SK-N-SH (cell line): Measurements from ENCODE around the gene PHLPP1.

Experiments
- CTCF ChIP-seq: fragments of 200-600 bp; sonication (generic); IDR thresholded peaks from 2 replicates; pipeline ENCODE4 v1.6.1; 2017; ENCODE audit warnings: antibody characterized with exemption, mild to moderate bottlenecking, moderate library complexity
- EP300 ChIP-seq, 2 experiments: IDR thresholded peaks; 2 replicates each; pipeline versions ENCODE4 v1.4.0 to v1.6.1; 2012; ENCODE audit warnings: borderline replicate concordance in 1 of 2, low read depth in 1 of 2, low read length in 1 of 2
- EZH2phosphoT487 ChIP-seq: fragments of 200-600 bp; sonication (generic); IDR thresholded peaks from 2 replicates; pipeline ENCODE4 v1.6.1; 2017; ENCODE audit warnings: low read depth, mixed run types, mild to moderate bottlenecking, antibody characterized with exemption, moderate library complexity, borderline replicate concordance
- GABPA ChIP-seq: IDR thresholded peaks from 2 replicates; pipeline ENCODE4 v1.4.0; 2012; ENCODE audit warnings: low read depth, mild to moderate bottlenecking
- JUND ChIP-seq: IDR thresholded peaks from 2 replicates; pipeline ENCODE4 v1.4.0; 2012
- MAX ChIP-seq: IDR thresholded peaks from 2 replicates; pipeline ENCODE4 v1.4.0; 2012; ENCODE audit warnings: low read depth
- MXI1 ChIP-seq: IDR thresholded peaks from 2 replicates; pipeline ENCODE4 v1.6.1; 2012; ENCODE audit warnings: mild to moderate bottlenecking, low read depth, low read length, improper control_type of control experiment
- PBX3 ChIP-seq: IDR thresholded peaks from 2 replicates; pipeline ENCODE4; 2012
- POLR2AphosphoS5 ChIP-seq: IDR thresholded peaks from 2 replicates; pipeline ENCODE4 v1.6.1; 2012; ENCODE audit warnings: low read depth, low read length
- REST ChIP-seq: IDR thresholded peaks from 2 replicates; pipeline ENCODE4 v1.6.1; 2012; ENCODE audit warnings: mild to moderate bottlenecking, low read depth, low read length, moderate library complexity
- TAF1 ChIP-seq: IDR thresholded peaks from 2 replicates; pipeline ENCODE4 v1.6.1; 2012; ENCODE audit warnings: low read depth, mild to moderate bottlenecking, low read length, moderate library complexity, borderline replicate concordance
- TEAD4 ChIP-seq: IDR thresholded peaks from 2 replicates; pipeline ENCODE4 v1.4.0; 2012; ENCODE audit warnings: mild to moderate bottlenecking, borderline replicate concordance; ENCODE audit not compliant: insufficient read depth
- YY1 ChIP-seq: IDR thresholded peaks from 2 replicates; pipeline ENCODE4 v1.4.0; 2012; ENCODE audit warnings: low read depth, mild to moderate bottlenecking

GRCh38 chr18:62952807-62953206 lies 237.5 kb downstream of the PHLPP1 start:
- TF ChIP-seq CTCF: no peak
- no peak for TF ChIP-seq TEAD4
- TF ChIP-seq MAX: no peak
- TF ChIP-seq JUND: no peak
- TF ChIP-seq PBX3: no peak
- TF ChIP-seq YY1: no peak
- no peak for TF ChIP-seq EP300 (IDR thresholded peaks at IDR 0.05; ENCODE audit: borderline replicate concordance in 1 of 2, low read depth in 1 of 2, low read length in 1 of 2)
- TF ChIP-seq GABPA: no peak
- TF ChIP-seq TAF1: no peak
- TF ChIP-seq REST: no peak
- TF ChIP-seq EZH2phosphoT487: no peak
- TF ChIP-seq MXI1: no peak
- no peak for TF ChIP-seq POLR2AphosphoS5
